Activated CD4-positive, alpha-beta T cell treated with anti-CD3 and anti-CD28 coated beads for 4 hours (primary cell): ENCODE measurements around the gene TALDO1.

ENCODE experiments used
- DNase-seq, 2 donors: peaks; one replicate each; pipeline ENCODE4 v3.0.0-alpha.2; 2020

The TALDO1 gene

GRCh38 chr11:802018-802617, 54.9 kb downstream of the TALDO1 start:
- no peak for DNase-seq

GRCh38 chr11:802693-803466, 55.6 kb downstream of the TALDO1 start:
- DNase-seq, result no peak

- DNase-seq, result no peak
Measured at GRCh38 chr11:803467-803742, 56.1 kb downstream of the TALDO1 start.

GRCh38 chr11:803770-804598, 56.7 kb downstream of the TALDO1 start:
- DNase-seq, result no peak

GRCh38 chr11:804599-804964, 57.3 kb downstream of the TALDO1 start:
- no peak for DNase-seq

- no peak for DNase-seq
Measured at GRCh38 chr11:808427-809286, 61.4 kb downstream of the TALDO1 start.

GRCh38 chr11:809287-810039, 62.2 kb downstream of the TALDO1 start, which contains the start of gene RPLP2:
Gene RPLP2 (plus strand): TSS chr11:809967. CDS start chr11:810235, 268 bp downstream.
- DNase-seq, result peak; percentile 97 to 98

- peak in 1 of 2 donors; percentile 30 for DNase-seq
Measured at GRCh38 chr11:810040-810567, 62.8 kb downstream of the TALDO1 start.

GRCh38 chr11:811446-812245, 64.4 kb downstream of the TALDO1 start:
- DNase-seq, result no peak

- no peak for DNase-seq
Measured at GRCh38 chr11:812390-812789, 65.1 kb downstream of the TALDO1 start.

GRCh38 chr11:813072-813455, 65.8 kb downstream of the TALDO1 start:
- no peak for DNase-seq

GRCh38 chr11:813456-814096, 66.3 kb downstream of the TALDO1 start:
- DNase-seq, result no peak
